Liver (tissue), 3 donors: ENCODE results near the gene TRIM33.

ENCODE experiments used
- EGR1 ChIP-seq, 2 donors: IDR thresholded peaks; 2 replicates each; pipeline ENCODE4 v1.6.1; 2016 to 2018; ENCODE audit warnings: antibody characterized with exemption in 2 of 2, low read depth in 2 of 2
- FOXA1 ChIP-seq: IDR thresholded peaks from 2 replicates; pipeline ENCODE4 v1.6.1; 2016; ENCODE audit warnings: antibody characterized with exemption
- HNF4G ChIP-seq: IDR thresholded peaks from 2 replicates; pipeline ENCODE4 v1.6.1; 2016; ENCODE audit warnings: antibody characterized with exemption
- MAX ChIP-seq: IDR thresholded peaks from 2 replicates; pipeline ENCODE4 v1.6.1; 2016; ENCODE audit warnings: antibody characterized with exemption
- NR2F2 ChIP-seq: IDR thresholded peaks from 2 replicates; pipeline ENCODE4 v1.6.1; 2016; ENCODE audit warnings: antibody characterized with exemption
- RAD21 ChIP-seq, 2 donors: IDR thresholded peaks; 2 replicates each; pipeline ENCODE4 v1.6.1; 2016; ENCODE audit warnings: antibody characterized with exemption in 2 of 2, mild to moderate bottlenecking in 2 of 2
- REST ChIP-seq: IDR thresholded peaks from 2 replicates; pipeline ENCODE4 v1.6.1; 2016; ENCODE audit warnings: antibody characterized with exemption, mild to moderate bottlenecking
- SP1 ChIP-seq: IDR thresholded peaks from 2 replicates; pipeline ENCODE4 v1.6.1; 2018; ENCODE audit warnings: antibody characterized with exemption, mild to moderate bottlenecking
- TAF1 ChIP-seq: conservative IDR thresholded peaks from 2 replicates; pipeline ENCODE4 v1.6.1; 2016; ENCODE audit warnings: antibody characterized with exemption, mild to moderate bottlenecking
- YY1 ChIP-seq: IDR thresholded peaks from 2 replicates; pipeline ENCODE4 v1.6.1; 2016; ENCODE audit warnings: antibody characterized with exemption, mild to moderate bottlenecking
- TF ChIP-seq, protein P1 (sequence below): fragments of 150-350 bp; IDR thresholded peaks from 2 replicates; pipeline ENCODE4 v1.5.1; 2017; ENCODE audit warnings: improper control_type of control experiment, low read depth, low read length; ENCODE audit not compliant: missing input control
- TF ChIP-seq, protein P2 (sequence below): IDR thresholded peaks from 2 replicates; pipeline ENCODE4 v1.6.1; 2016; ENCODE audit warnings: antibody characterized with exemption
- TF ChIP-seq, protein P3 (sequence below): IDR thresholded peaks from 2 replicates; pipeline ENCODE4 v1.6.1; 2016; ENCODE audit warnings: antibody characterized with exemption
- donor health status: healthy.
- donor health status: healthy.

DNA sequence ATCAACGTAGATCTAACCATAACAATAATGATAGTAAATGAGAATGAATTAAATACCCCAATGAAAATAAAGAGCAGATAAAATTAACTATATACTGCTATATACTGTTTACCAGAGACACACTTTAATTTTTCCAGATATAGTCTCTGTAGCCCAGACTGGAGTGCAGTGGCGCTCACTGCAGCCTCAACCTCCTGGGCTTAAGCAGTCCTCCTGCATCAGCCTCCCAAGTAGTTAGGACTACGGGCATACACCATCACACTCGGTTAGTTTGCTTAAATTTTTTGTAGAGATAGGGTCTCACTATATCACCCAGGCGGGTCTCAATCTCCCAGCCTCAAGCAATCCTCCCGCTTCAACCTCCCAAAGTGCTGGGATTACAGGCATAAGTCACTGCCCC is 37.2 kb downstream of the TRIM33 start:
- TF ChIP-seq HNF4G (no peak), TAF1 (no peak), MAX (no peak), REST (no peak), FOXA1 (no peak), SP1 (no peak), EGR1 (IDR thresholded peaks at IDR 0.05; ENCODE audit: low read depth in 2 of 2) (no peak), RAD21 (IDR thresholded peaks at IDR 0.05) (no peak), YY1 (no peak), NR2F2 (no peak)
- TF ChIP-seq, protein P1, sequence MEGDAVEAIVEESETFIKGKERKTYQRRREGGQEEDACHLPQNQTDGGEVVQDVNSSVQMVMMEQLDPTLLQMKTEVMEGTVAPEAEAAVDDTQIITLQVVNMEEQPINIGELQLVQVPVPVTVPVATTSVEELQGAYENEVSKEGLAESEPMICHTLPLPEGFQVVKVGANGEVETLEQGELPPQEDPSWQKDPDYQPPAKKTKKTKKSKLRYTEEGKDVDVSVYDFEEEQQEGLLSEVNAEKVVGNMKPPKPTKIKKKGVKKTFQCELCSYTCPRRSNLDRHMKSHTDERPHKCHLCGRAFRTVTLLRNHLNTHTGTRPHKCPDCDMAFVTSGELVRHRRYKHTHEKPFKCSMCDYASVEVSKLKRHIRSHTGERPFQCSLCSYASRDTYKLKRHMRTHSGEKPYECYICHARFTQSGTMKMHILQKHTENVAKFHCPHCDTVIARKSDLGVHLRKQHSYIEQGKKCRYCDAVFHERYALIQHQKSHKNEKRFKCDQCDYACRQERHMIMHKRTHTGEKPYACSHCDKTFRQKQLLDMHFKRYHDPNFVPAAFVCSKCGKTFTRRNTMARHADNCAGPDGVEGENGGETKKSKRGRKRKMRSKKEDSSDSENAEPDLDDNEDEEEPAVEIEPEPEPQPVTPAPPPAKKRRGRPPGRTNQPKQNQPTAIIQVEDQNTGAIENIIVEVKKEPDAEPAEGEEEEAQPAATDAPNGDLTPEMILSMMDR = no peak
- TF ChIP-seq, protein P2, sequence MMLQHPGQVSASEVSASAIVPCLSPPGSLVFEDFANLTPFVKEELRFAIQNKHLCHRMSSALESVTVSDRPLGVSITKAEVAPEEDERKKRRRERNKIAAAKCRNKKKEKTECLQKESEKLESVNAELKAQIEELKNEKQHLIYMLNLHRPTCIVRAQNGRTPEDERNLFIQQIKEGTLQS = no peak
- TF ChIP-seq, protein P3, sequence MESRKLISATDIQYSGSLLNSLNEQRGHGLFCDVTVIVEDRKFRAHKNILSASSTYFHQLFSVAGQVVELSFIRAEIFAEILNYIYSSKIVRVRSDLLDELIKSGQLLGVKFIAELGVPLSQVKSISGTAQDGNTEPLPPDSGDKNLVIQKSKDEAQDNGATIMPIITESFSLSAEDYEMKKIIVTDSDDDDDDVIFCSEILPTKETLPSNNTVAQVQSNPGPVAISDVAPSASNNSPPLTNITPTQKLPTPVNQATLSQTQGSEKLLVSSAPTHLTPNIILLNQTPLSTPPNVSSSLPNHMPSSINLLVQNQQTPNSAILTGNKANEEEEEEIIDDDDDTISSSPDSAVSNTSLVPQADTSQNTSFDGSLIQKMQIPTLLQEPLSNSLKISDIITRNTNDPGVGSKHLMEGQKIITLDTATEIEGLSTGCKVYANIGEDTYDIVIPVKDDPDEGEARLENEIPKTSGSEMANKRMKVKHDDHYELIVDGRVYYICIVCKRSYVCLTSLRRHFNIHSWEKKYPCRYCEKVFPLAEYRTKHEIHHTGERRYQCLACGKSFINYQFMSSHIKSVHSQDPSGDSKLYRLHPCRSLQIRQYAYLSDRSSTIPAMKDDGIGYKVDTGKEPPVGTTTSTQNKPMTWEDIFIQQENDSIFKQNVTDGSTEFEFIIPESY = no peak
